Fibroblast of the aortic adventitia (primary cell): ENCODE results near the gene GATA2. TPM values are rescaled to one million over a fixed set of nuclear protein-coding genes. Genes with fewer than 3 reads are reported as not detected.

Experiments used
- DNase-seq: peaks from one replicate; pipeline ENCODE4 v3.0.0-alpha.2; 2010; ENCODE audit warnings: low read depth
- H3K4me3 ChIP-seq: 2 replicates; pipeline ENCODE4 v1.5.1; 2011; ENCODE audit warnings: low read depth, mild to moderate bottlenecking, control low read depth, low read length, moderate library complexity
- total RNA-seq: library from RNA; depleted of rRNA; stranded (reverse); fragments of >200 nt; gene quantifications from 2 replicates; pipeline ENCODE4 v1.2.3, GENCODE V29; 2012; ENCODE audit warnings: low replicate concordance
- TF ChIP-seq, protein P1 (sequence below): IDR thresholded peaks from 2 replicates; pipeline ENCODE4 v1.5.1; 2011; ENCODE audit warnings: mild to moderate bottlenecking, low read length, control low read depth, inconsistent platforms; ENCODE audit not compliant: insufficient read depth

GATA2 gene
- total RNA-seq, 1 donor = 9.3 TPM

DNA sequence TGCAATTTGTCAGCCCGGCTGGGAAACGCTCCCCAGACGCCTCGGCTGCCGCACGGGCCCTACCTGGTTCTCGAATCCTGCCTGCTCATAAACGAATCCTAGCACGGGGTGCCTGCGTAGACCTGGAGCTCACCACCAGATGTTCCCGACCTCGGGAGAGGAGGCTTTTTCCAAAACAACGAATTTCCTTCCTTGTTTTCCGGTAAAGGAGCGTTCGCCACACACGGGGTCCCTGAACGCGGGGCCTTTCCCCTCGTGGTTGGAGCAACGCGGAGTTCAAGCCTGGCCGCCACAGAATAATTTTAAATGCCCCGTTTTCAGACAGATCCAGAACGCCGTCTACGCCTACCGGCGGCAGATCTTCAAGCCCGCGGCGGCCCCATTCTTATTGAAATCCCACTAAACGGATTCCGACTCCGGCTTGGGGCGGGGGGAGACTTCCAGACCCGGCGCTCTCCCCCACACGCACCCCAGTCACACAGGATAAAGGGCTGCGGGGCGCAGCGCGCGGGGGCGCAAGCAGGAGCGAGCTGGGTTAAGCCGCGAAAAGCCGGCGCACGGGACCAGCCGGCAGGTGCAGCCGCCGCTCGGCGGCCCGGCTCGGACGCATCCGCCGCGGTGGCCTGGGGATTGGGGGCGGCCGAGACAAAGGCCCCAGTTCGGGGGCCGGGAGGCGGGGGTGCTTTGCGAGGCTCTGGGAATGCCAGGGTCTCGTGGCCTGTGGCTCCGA lies 895 bp downstream of the GATA2 start:
- DNase-seq = no peak
- TF ChIP-seq, protein P1, sequence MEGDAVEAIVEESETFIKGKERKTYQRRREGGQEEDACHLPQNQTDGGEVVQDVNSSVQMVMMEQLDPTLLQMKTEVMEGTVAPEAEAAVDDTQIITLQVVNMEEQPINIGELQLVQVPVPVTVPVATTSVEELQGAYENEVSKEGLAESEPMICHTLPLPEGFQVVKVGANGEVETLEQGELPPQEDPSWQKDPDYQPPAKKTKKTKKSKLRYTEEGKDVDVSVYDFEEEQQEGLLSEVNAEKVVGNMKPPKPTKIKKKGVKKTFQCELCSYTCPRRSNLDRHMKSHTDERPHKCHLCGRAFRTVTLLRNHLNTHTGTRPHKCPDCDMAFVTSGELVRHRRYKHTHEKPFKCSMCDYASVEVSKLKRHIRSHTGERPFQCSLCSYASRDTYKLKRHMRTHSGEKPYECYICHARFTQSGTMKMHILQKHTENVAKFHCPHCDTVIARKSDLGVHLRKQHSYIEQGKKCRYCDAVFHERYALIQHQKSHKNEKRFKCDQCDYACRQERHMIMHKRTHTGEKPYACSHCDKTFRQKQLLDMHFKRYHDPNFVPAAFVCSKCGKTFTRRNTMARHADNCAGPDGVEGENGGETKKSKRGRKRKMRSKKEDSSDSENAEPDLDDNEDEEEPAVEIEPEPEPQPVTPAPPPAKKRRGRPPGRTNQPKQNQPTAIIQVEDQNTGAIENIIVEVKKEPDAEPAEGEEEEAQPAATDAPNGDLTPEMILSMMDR = no peak
- H3K4me3 ChIP-seq = no peak overlapping the region

DNA sequence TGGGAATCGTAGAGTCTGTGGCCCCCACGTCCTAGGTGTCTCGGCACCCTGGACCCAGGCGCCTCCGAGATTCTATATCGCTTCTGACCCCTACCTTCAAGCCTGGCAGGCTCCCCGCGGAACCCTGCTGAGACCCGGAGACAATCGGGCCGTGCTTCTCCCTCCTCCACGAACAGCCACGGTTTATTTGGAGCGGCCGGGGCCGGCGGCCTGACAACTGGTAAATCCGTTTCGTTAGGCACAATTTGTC lies 1.4 kb downstream of the GATA2 start:
- H3K4me3 ChIP-seq = no peak overlapping the region
- TF ChIP-seq, protein P1 = no peak
- no peak for DNase-seq

DNA sequence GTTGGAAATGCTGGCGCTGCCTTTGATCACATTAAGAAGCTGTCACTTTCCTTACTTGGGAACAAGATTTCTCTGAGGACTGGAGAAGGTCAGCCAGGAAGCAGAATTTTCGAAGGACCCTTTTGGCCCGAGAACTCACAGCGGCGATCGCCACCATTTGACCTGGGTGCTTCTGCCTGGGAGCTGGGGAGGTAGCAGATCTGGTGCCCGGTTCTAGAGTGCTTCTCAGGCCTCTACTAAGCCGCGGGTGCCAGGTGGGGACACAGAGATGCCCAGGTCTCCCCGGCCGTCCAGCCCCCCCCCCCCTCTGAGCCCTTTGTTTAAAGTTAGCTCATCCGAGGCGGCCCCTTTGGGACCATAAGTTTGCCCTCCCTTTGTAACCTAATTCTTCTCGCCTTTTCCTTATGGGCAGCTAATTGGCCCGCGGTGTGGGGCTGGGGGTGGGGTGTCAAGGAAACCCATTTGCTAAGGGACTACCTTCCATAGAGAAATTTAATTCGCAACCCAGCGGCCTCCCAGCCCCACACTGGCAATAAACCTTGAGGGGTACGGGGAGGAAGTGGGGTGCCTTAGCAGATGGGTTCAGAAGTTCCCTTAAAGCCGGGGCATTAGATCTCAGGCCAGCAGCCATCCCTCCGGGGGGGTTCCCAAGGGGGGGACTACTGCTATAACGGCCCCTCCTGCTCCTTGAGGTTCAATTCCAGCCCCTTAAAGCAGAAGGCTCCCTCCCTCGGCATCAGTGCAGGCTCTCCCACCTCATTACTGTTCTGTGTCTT lies 1.9 kb downstream of the GATA2 start:
- DNase-seq = no peak
- TF ChIP-seq, protein P1 = no peak
- no peak overlapping the region for H3K4me3 ChIP-seq

DNA sequence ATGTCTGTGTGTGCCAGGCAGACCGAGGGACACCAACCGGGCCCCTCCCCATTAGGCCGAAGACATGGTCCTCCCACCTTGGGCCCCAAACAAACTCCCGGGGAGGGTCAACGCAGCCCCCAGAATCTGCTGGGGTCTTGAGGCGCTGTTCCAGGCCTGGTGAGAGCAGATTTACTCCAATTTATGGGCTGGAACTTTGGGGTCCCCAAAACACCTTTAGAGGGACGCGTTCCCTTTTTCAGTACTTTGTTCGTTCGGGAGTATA lies 2.4 kb downstream of the GATA2 start:
- TF ChIP-seq, protein P1 = no peak
- peak overlapping the region; percentile 92 for H3K4me3 ChIP-seq

DNA sequence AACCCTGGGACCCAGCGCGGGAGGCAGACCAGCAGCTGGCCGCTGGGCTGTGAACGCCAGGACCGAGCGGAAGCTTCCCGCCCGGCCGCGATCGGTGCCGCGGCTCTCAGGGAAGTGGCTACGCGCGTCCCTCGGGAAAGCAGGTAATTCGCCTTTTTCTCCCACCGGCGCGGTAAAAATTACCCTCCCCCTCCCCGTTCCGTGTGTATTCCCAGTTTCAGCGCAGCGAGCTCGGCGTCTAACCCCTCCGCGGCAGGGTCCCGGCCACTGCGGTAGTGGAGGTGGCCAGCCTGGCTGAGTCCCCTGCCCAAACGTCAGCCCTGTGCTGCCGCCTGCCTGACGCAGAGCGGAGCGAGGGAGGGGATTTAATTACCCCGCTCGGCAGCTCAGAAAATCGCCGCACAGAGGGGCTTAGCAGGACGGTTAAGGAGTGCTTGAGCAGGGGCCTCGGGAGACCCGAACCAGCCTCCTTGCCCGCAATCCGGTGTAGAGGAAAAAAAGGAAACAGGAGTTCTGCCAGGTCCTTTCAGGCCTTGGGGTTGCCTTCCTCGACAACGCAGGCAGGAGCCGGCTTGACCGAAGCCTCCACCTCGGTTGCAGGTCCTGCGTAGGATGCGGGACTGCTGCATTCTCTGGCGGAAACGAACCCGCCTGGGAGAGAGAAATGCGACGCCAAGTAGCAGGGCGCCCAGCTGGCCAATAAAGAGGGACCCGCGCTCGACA lies 2.9 kb downstream of the GATA2 start:
- DNase-seq = peak; percentile 49
- peak overlapping the region; percentile 92 for H3K4me3 ChIP-seq
- TF ChIP-seq, protein P1 = peak; percentile 20

More for the DNA sequence above, 2.4 kb downstream of the GATA2 start:
- DNase-seq = no peak

DNA sequence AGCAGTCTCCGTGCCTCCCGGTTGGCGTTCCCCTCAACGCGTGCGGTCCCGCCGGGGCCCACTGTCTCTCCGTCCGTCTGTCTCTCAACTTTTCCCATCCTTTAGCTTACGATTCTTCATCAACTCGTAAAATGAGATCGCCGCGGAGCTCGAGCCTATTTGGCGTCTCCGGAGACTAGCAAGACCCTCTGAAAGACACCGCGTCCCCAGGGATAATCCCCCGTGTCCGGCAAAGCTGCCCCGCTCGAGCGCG lies 3.4 kb downstream of the GATA2 start:
- TF ChIP-seq, protein P1 = no peak
- peak overlapping the region; percentile 92 for H3K4me3 ChIP-seq

More for the DNA sequence above, 3.4 kb downstream of the GATA2 start:
- DNase-seq = no peak
